H9 (cell line): ENCODE results near the gene HUS1. TPM values are rescaled to one million over a fixed set of nuclear protein-coding genes. Genes with fewer than 3 reads are reported as not detected.
"Not testable (repeated sequence)": the region's sequence is repeated elsewhere in the genome, so short reads cannot be mapped to it uniquely, and the experiment has no call there.

Source experiments
- DNase-seq: peaks from one replicate; pipeline ENCODE4 v3.0.0-alpha.2; 2017
- H2AFZ ChIP-seq: one replicate; pipeline ENCODE4 v1.6.1; 2013; ENCODE audit warnings: mild to moderate bottlenecking, low read length, control low read depth, moderate library complexity
- H2AK5ac ChIP-seq: 2 replicates; pipeline ENCODE4 v1.6.1; 2013; ENCODE audit warnings: low read length, control low read depth, mixed read lengths; ENCODE audit not compliant: insufficient read length
- H2BK120ac ChIP-seq: one replicate; pipeline ENCODE4 v1.6.1; 2013; ENCODE audit warnings: low read depth, mild to moderate bottlenecking, low read length, control low read depth, inconsistent platforms; ENCODE audit not compliant: poor library complexity, severe bottlenecking
- H2BK12ac ChIP-seq: 2 replicates; pipeline ENCODE4 v1.6.1; 2013; ENCODE audit warnings: low read length, control low read depth, mixed read lengths, low read depth; ENCODE audit not compliant: insufficient read length
- H2BK15ac ChIP-seq: 2 replicates; pipeline ENCODE4 v1.6.1; 2013; ENCODE audit warnings: low read depth, low read length, control low read depth
- H2BK20ac ChIP-seq: one replicate; pipeline ENCODE4 v1.6.1; 2013; ENCODE audit warnings: low read depth, mild to moderate bottlenecking, low read length, control low read depth, inconsistent platforms; ENCODE audit not compliant: poor library complexity, severe bottlenecking
- H2BK5ac ChIP-seq: 2 replicates; pipeline ENCODE4 v1.6.1; 2013; ENCODE audit warnings: low read length, control low read depth, mixed read lengths; ENCODE audit not compliant: insufficient read length
- H3K14ac ChIP-seq: 2 replicates; pipeline ENCODE4 v1.6.1; 2013; ENCODE audit warnings: low read length, control low read depth; ENCODE audit not compliant: insufficient read depth
- H3K18ac ChIP-seq: 2 replicates; pipeline ENCODE4 v1.6.1; 2013; ENCODE audit warnings: low read depth, mild to moderate bottlenecking, mixed read lengths, low read length, control low read depth; ENCODE audit not compliant: insufficient read length
- H3K23ac ChIP-seq: 2 replicates; pipeline ENCODE4 v1.6.1; 2013; ENCODE audit warnings: low read length, control low read depth, mixed read lengths, low read depth; ENCODE audit not compliant: insufficient read length
- H3K23me2 ChIP-seq: 2 replicates; pipeline ENCODE4 v1.6.1; 2013; ENCODE audit warnings: low read depth, mild to moderate bottlenecking, mixed read lengths, low read length, control low read depth; ENCODE audit not compliant: insufficient read length, poor library complexity, severe bottlenecking
- H3K27ac ChIP-seq: 2 replicates; pipeline ENCODE4 v1.5.1; 2013; ENCODE audit warnings: low read length, control low read depth, mixed read lengths, low read depth; ENCODE audit not compliant: insufficient read length
- H3K27me3 ChIP-seq: 2 replicates; pipeline ENCODE4 v1.6.1; 2013; ENCODE audit warnings: low read length, control low read depth, inconsistent platforms; ENCODE audit not compliant: insufficient read depth
- H3K4ac ChIP-seq: 2 replicates; pipeline ENCODE4 v1.6.1; 2013; ENCODE audit warnings: low read depth, mild to moderate bottlenecking, control low read depth, inconsistent platforms, low read length, moderate library complexity
- H3K4me1 ChIP-seq: 2 replicates; pipeline ENCODE4 v1.6.1; 2013; ENCODE audit warnings: low read length, control low read depth, inconsistent platforms; ENCODE audit not compliant: insufficient read depth
- H3K4me2 ChIP-seq: 2 replicates; pipeline ENCODE4 v1.6.1; 2013; ENCODE audit warnings: low read length, control low read depth, mixed read lengths; ENCODE audit not compliant: insufficient read length, insufficient read depth
- H3K56ac ChIP-seq: 2 replicates; pipeline ENCODE4 v1.6.1; 2013; ENCODE audit warnings: low read depth, mild to moderate bottlenecking, mixed read lengths, low read length, control low read depth; ENCODE audit not compliant: insufficient read length
- H3K79me1 ChIP-seq: 2 replicates; pipeline ENCODE4 v1.6.1; 2013; ENCODE audit warnings: low read depth, mild to moderate bottlenecking, moderate library complexity, low read length, control low read depth, inconsistent platforms; ENCODE audit not compliant: insufficient read depth, poor library complexity, severe bottlenecking
- H3K79me2 ChIP-seq: 2 replicates; pipeline ENCODE4 v1.6.1; 2013; ENCODE audit warnings: low read length, control low read depth, inconsistent platforms; ENCODE audit not compliant: insufficient read depth
- H3K9ac ChIP-seq: 2 replicates; pipeline ENCODE4 v1.6.1; 2013; ENCODE audit warnings: low read length, control low read depth, mixed read lengths; ENCODE audit not compliant: insufficient read length; ENCODE audit errors: extremely low read depth
- H3K9me3 ChIP-seq: one replicate; pipeline ENCODE4 v1.6.1; 2013; ENCODE audit warnings: low read depth, low read length, inconsistent platforms; ENCODE audit not compliant: control insufficient read depth
- H3T11ph ChIP-seq: one replicate; pipeline ENCODE4 v1.6.1; 2013; ENCODE audit warnings: mild to moderate bottlenecking, low read length, control low read depth, inconsistent platforms
- H4K20me1 ChIP-seq: one replicate; pipeline ENCODE4 v1.6.1; 2013; ENCODE audit not compliant: control insufficient read depth, insufficient read length, insufficient read depth
- H4K5ac ChIP-seq: 2 replicates; pipeline ENCODE4 v1.6.1; 2013; ENCODE audit warnings: low read depth, mild to moderate bottlenecking, mixed read lengths, low read length, control low read depth; ENCODE audit not compliant: insufficient read length
- H4K8ac ChIP-seq: replicated peaks from 2 replicates; pipeline ENCODE4 v1.6.1; 2013; ENCODE audit warnings: low read length, control low read depth, mixed read lengths, low read depth; ENCODE audit not compliant: insufficient read length
- H4K91ac ChIP-seq: 2 replicates; pipeline ENCODE4 v1.6.1; 2013; ENCODE audit warnings: low read depth, mild to moderate bottlenecking, moderate library complexity, mixed read lengths, low read length, control low read depth; ENCODE audit not compliant: insufficient read length
- H3K27ac Mint-ChIP-seq, 3 experiments: 2 replicates in 2 of 3; 3 replicates in 1 of 3; pipeline ENCODE4 v1.8.0; 2020 to 2021; ENCODE audit warnings: mixed read lengths in 3 of 3, mild to moderate bottlenecking in 1 of 3, moderate library complexity in 1 of 3
- H3K27me3 Mint-ChIP-seq: 2 replicates; pipeline ENCODE4 v1.8.0; 2021; ENCODE audit warnings: low read depth, mild to moderate bottlenecking, moderate library complexity, mixed read lengths
- H3K36me3 Mint-ChIP-seq, 3 experiments: 2 replicates in 2 of 3; 3 replicates in 1 of 3; pipeline ENCODE4 v1.8.0; 2020 to 2021; ENCODE audit warnings: low read depth in 3 of 3, mixed read lengths in 3 of 3; ENCODE audit not compliant: insufficient read depth in 1 of 3
- H3K4me1 Mint-ChIP-seq, 2 experiments: 2 replicates each; pipeline ENCODE4 v1.8.0; 2020; ENCODE audit warnings: mixed read lengths in 2 of 2
- H3K4me3 Mint-ChIP-seq, 2 experiments: 2 replicates in 1 of 2; 3 replicates in 1 of 2; pipeline ENCODE4 v1.8.0; 2020 to 2021; ENCODE audit warnings: mild to moderate bottlenecking in 2 of 2, mixed read lengths in 2 of 2, moderate library complexity in 1 of 2
- H3K9me3 Mint-ChIP-seq, 2 experiments: 2 replicates in 1 of 2; 3 replicates in 1 of 2; pipeline ENCODE4 v1.8.0; 2020; ENCODE audit warnings: mild to moderate bottlenecking in 2 of 2, mixed read lengths in 2 of 2, moderate library complexity in 1 of 2
- CTCF ChIP-seq: fragments of 200-600 bp; sonication (generic); conservative IDR thresholded peaks from 3 replicates; pipeline ENCODE4 v1.8.0; 2021; ENCODE audit warnings: antibody characterized with exemption, mild to moderate bottlenecking
- WGBS: extraction: QIAGEN DNeasy Blood & Tissue Kit; methylation state at CpG from one replicate; pipeline ENCODE4 v1.1.7; 2013; ENCODE audit warnings: missing lambda C conversion rate, low lambda C conversion rate, mixed read lengths; ENCODE audit not compliant: insufficient read length; ENCODE audit errors: extremely low coverage; 5-methylcytosine and 5-hydroxymethylcytosine counted together
- total RNA-seq: library from RNA; stranded (reverse); gene quantifications from 2 replicates; pipeline ENCODE4 v1.2.1, GENCODE V29; 2021

Gene HUS1
- total RNA-seq, 1 experiment from 2014 or later = 43.1 TPM

DNA sequence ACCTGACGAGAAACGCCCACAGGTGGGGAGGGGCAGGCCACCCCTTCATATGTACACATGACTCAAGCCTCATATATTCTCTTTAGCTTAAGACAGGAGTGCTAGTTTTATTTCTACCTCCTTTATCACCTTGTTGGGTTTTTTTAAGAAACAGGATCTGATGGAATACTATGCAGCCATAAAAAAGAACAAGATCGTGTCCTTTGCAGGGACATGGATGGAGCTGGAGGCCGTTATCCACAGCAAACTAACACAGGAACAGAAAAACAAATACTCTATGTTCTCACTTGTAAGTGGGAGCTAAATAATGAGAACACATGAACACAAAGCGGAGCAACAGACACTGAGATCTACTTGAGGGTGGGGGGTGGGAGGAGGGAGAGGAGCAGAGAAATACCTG, 11.2 kb upstream of the HUS1 start:
- Histone ChIP-seq H3K23me2 (peaks cover 3% of the 10 kb centered on the region), H3K27me3 (no peaks in the 10 kb centered on the region), H3K18ac (no peak overlapping the region), H4K91ac (no peak overlapping the region), H2BK12ac (no peak overlapping the region), H3K4me2 (no peak overlapping the region), H3K4me1 (no peaks in the 10 kb centered on the region), H2BK5ac (no peak overlapping the region), H4K8ac (no peak overlapping the region), H3K9me3 (no peaks in the 10 kb centered on the region), H2BK20ac (no peak overlapping the region), H2BK15ac (no peak overlapping the region), H4K5ac (no peak overlapping the region), H3K9ac (no peak overlapping the region), H3K27ac (no peak overlapping the region), H3K23ac (no peak overlapping the region), H3T11ph (no peak overlapping the region), H3K79me1 (no peaks in the 10 kb centered on the region), H3K14ac (no peak overlapping the region), H3K4ac (no peak overlapping the region), H2AK5ac (no peak overlapping the region), H3K56ac (no peak overlapping the region), H2AFZ (no peak overlapping the region), H3K79me2 (no peaks in the 10 kb centered on the region), H2BK120ac (no peak overlapping the region), H4K20me1 (no peaks in the 10 kb centered on the region)
- Mint-ChIP-seq H3K27ac (peak overlapping the region in 2 of 3 experiments; percentile 1 to 94; a peak in 3 of 7 replicates), H3K9me3 (peaks cover 2 to 6% of the 10 kb centered on the region in 2 experiments), H3K27me3 (no peaks in the 10 kb centered on the region), H3K4me1 (peaks cover 32% of the 10 kb centered on the region in 2 experiments), H3K4me3 (peak overlapping the region in 1 of 2 experiments; percentile 50; a peak in 1 of 5 replicates), H3K36me3 (peaks cover 0 to 6% (median 4%) of the 10 kb centered on the region in 3 experiments; a peak in 3 of 7 replicates)
- DNase-seq = no peak
- no CpG with 5 or more reads among the region's 5 CpGs for WGBS
- TF ChIP-seq CTCF = no peak

GRCh38 chr7:47989607-47990400, 10.4 kb upstream of the HUS1 start:
- H4K20me1 ChIP-seq, H3K4ac ChIP-seq, H2AFZ ChIP-seq, H2BK12ac ChIP-seq, H3K79me1 ChIP-seq, H2BK5ac ChIP-seq, H4K5ac ChIP-seq, H2AK5ac ChIP-seq, H2BK15ac ChIP-seq, H3K9me3 Mint-ChIP-seq, H4K91ac ChIP-seq, H3K4me3 Mint-ChIP-seq, H3K9me3 ChIP-seq, H4K8ac ChIP-seq, H3K23me2 ChIP-seq, H3T11ph ChIP-seq, H3K9ac ChIP-seq, H2BK120ac ChIP-seq, H3K79me2 ChIP-seq, H3K4me2 ChIP-seq, H3K27me3 Mint-ChIP-seq, H3K27me3 ChIP-seq, H3K18ac ChIP-seq, H3K23ac ChIP-seq, H3K4me1 ChIP-seq, H3K14ac ChIP-seq, H3K56ac ChIP-seq, H3K27ac ChIP-seq, H3K36me3 Mint-ChIP-seq, H2BK20ac ChIP-seq: not testable (repeated sequence)
- peak overlapping the region; percentile 77 to 94 (median 89); a peak in 4 of 7 replicates for H3K27ac Mint-ChIP-seq
- peak; percentile 56 for DNase-seq
- peaks cover 32% of the 10 kb centered on the region in 2 experiments for H3K4me1 Mint-ChIP-seq
- WGBS = no CpG with 5 or more reads among the region's 10 CpGs
